Smooth muscle cell (in vitro differentiated cells): Measurements from ENCODE around the gene SPATA31C1. TPM values are rescaled to one million over a fixed set of nuclear protein-coding genes. Genes with fewer than 3 reads are reported as not detected.
"Not testable (repeated sequence)": the region's sequence is repeated elsewhere in the genome, so short reads cannot be mapped to it uniquely, and the experiment has no call there.

Experiments
- DNase-seq: peaks from one replicate; lab custom pipeline; 2025; ENCODE audit not compliant: unreplicated experiment; lab: John Stamatoyannopoulos, UW
- H2AFZ ChIP-seq: fragments of 200-600 bp; sonication (generic); 2 replicates; pipeline ENCODE4 v1.6.0; 2016; ENCODE audit warnings: antibody characterized with exemption, low read depth, mild to moderate bottlenecking
- H3F3A ChIP-seq: fragments of 200-600 bp; sonication (generic); 2 replicates; pipeline ENCODE4 v1.6.0; 2017; ENCODE audit warnings: antibody characterized with exemption, low read depth
- H3K27ac ChIP-seq: fragments of 200-600 bp; sonication (generic); 2 replicates; pipeline ENCODE4 v1.5.1; 2016; ENCODE audit warnings: low read depth, mild to moderate bottlenecking
- H3K27me3 ChIP-seq: fragments of 200-600 bp; sonication (generic); 2 replicates; pipeline ENCODE4 v1.6.1; 2016; ENCODE audit warnings: low read depth, mild to moderate bottlenecking
- H3K36me3 ChIP-seq: fragments of 200-600 bp; sonication (generic); 2 replicates; pipeline ENCODE4 v1.5.1; 2016; ENCODE audit warnings: low read depth
- H3K4me1 ChIP-seq: fragments of 200-600 bp; sonication (generic); 2 replicates; pipeline ENCODE4 v1.5.1; 2016; ENCODE audit warnings: low read depth
- H3K4me2 ChIP-seq: fragments of 200-600 bp; sonication (generic); 2 replicates; pipeline ENCODE4 v1.6.0; 2016; ENCODE audit warnings: mild to moderate bottlenecking
- H3K4me3 ChIP-seq: fragments of 200-600 bp; sonication (generic); 2 replicates; pipeline ENCODE4 v1.5.1; 2016; ENCODE audit warnings: mild to moderate bottlenecking
- H3K79me2 ChIP-seq: fragments of 200-600 bp; sonication (generic); 2 replicates; pipeline ENCODE4 v1.6.0; 2016; ENCODE audit warnings: low read depth, mild to moderate bottlenecking
- H3K9ac ChIP-seq: fragments of 200-600 bp; sonication (generic); 2 replicates; pipeline ENCODE4 v1.6.0; 2016; ENCODE audit warnings: low read depth
- H3K9me3 ChIP-seq: fragments of 200-600 bp; sonication (generic); replicated peaks from 2 replicates; pipeline ENCODE4 v1.5.1; 2016; ENCODE audit warnings: low read depth
- H4K20me1 ChIP-seq: fragments of 200-600 bp; sonication (generic); 2 replicates; pipeline ENCODE4 v1.6.0; 2016; ENCODE audit warnings: low read depth
- WGBS: methylation state at CpG from one replicate; pipeline ENCODE4 v1.1.7; 2016; ENCODE audit warnings: low lambda C conversion rate; 5-methylcytosine and 5-hydroxymethylcytosine counted together
- polyA plus RNA-seq: library from polyadenylated mRNA; unstranded; fragments of >200 nt; fragmentation: Nextera tagmentation; extraction: Ambion mirVana; gene quantifications from 2 replicates; pipeline ENCODE4 v1.2.1, GENCODE V29; 2016
- total RNA-seq: library from RNA; depleted of rRNA; stranded (reverse); fragments of >200 nt; gene quantifications from 2 replicates; pipeline ENCODE4 v1.2.3, GENCODE V29; 2014
- TF ChIP-seq, protein P1 (sequence below): fragments of 200-600 bp; sonication (generic); IDR thresholded peaks from 2 replicates; pipeline ENCODE4 v1.5.1; 2017; ENCODE audit warnings: borderline replicate concordance, mild to moderate bottlenecking, antibody characterized with exemption; ENCODE audit not compliant: insufficient read depth, poor library complexity, severe bottlenecking

SPATA31C1 gene
- total and polyA plus RNA-seq, 2 experiments from 2014 or later = not detected

DNA sequence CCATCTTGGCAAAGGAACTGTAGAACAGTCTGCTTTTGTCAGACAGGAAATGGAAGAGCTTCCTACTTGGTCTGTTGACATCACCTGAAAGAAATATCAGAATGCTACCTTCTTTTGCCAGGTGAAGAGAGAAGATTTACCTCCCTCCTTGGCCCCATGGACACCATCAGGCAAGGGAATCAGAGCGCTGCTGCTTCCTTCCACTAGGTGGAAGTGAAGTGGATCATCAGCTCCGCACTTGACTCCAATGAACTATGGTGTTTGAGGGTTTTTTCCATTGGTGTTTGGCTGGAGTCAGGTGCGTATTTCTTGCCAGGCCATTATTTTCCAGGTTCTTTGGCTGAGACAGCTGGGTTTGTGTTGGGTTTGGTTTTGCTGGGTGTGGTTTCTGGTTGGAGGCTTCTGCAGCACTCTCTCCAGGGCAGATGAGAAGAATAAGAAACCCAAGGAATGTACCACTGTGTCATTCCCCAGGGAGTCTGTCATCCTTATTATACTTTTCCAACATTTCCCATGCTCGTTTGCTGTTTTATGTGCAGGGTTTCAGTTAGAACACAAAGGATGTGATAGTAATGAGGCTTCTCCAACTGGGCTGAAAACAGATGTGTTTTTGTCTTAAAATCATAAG is 22.6 kb upstream of the SPATA31C1 start:
- WGBS = 77% methylated on average over 4 of the region's 4 CpGs
- TF ChIP-seq, protein P1, sequence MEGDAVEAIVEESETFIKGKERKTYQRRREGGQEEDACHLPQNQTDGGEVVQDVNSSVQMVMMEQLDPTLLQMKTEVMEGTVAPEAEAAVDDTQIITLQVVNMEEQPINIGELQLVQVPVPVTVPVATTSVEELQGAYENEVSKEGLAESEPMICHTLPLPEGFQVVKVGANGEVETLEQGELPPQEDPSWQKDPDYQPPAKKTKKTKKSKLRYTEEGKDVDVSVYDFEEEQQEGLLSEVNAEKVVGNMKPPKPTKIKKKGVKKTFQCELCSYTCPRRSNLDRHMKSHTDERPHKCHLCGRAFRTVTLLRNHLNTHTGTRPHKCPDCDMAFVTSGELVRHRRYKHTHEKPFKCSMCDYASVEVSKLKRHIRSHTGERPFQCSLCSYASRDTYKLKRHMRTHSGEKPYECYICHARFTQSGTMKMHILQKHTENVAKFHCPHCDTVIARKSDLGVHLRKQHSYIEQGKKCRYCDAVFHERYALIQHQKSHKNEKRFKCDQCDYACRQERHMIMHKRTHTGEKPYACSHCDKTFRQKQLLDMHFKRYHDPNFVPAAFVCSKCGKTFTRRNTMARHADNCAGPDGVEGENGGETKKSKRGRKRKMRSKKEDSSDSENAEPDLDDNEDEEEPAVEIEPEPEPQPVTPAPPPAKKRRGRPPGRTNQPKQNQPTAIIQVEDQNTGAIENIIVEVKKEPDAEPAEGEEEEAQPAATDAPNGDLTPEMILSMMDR = no peak
- no peaks in the 10 kb centered on the region for H3K79me2 ChIP-seq
- H3F3A ChIP-seq = no peaks in the 10 kb centered on the region
- H3K27ac ChIP-seq = no peak overlapping the region
- DNase-seq = no peak
- no peak overlapping the region for H3K4me3 ChIP-seq
- H2AFZ ChIP-seq = no peak overlapping the region
- H3K27me3 ChIP-seq = no peaks in the 10 kb centered on the region
- H4K20me1 ChIP-seq = no peaks in the 10 kb centered on the region
- H3K4me1 ChIP-seq = no peaks in the 10 kb centered on the region
- H3K9me3 ChIP-seq = no peaks in the 10 kb centered on the region
- no peak overlapping the region for H3K9ac ChIP-seq
- H3K36me3 ChIP-seq = no peaks in the 10 kb centered on the region
- H3K4me2 ChIP-seq = no peak overlapping the region

DNA sequence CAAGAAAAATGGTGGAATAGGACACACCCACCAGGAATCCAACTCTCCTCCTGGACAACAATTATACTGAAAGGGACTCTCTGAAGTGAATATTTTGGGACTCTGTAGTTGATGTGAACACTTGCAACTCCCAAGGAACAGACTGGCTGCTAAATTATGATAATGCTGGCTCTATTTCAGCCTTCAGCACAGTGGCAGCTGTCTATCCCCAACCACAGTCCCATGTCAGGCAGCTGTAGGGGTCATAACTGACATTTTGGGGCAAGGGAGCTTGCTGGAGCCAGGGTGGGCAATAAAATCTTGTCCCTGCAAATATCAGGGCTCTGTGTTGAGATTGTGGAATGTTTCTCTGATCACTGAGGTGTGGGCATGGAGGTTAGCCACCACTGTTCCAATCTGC is 20.9 kb upstream of the SPATA31C1 start:
- no peak overlapping the region for H3K4me3 ChIP-seq
- no peaks in the 10 kb centered on the region for H3F3A ChIP-seq
- no peaks in the 10 kb centered on the region for H3K79me2 ChIP-seq
- DNase-seq = no peak
- no peak overlapping the region for H3K9ac ChIP-seq
- TF ChIP-seq, protein P1 = no peak
- H3K27me3 ChIP-seq = no peaks in the 10 kb centered on the region
- no peaks in the 10 kb centered on the region for H3K9me3 ChIP-seq
- H3K4me2 ChIP-seq = no peak overlapping the region
- H3K27ac ChIP-seq = no peak overlapping the region
- no peaks in the 10 kb centered on the region for H3K4me1 ChIP-seq
- no peaks in the 10 kb centered on the region for H4K20me1 ChIP-seq
- H2AFZ ChIP-seq = no peak overlapping the region
- no peaks in the 10 kb centered on the region for H3K36me3 ChIP-seq

DNA sequence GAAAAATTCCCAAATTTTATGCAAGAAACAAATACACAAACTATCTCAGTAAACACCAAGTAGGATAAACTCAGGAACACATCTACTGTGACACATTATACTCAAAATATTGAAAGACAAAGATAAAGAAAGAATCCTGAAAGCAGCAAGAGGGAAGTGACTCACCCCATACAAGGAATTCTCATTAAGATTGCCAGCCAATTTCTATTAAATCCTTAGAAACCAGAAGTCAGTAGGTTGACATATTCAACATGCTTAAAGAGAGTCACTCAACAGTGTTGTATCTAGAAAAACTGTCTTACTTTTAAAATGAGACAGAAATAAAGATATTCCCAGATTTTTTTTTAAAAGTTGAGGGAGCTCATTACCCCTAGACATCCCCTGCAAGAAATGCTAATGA is 19.6 kb upstream of the SPATA31C1 start:
- H3K4me2 ChIP-seq = no peak overlapping the region
- no peaks in the 10 kb centered on the region for H3K36me3 ChIP-seq
- H3K4me1 ChIP-seq = no peaks in the 10 kb centered on the region
- TF ChIP-seq, protein P1 = no peak
- H3K9ac ChIP-seq = no peak overlapping the region
- H3K4me3 ChIP-seq = no peak overlapping the region
- H3K27ac ChIP-seq = no peak overlapping the region
- no peak overlapping the region for H2AFZ ChIP-seq
- no peaks in the 10 kb centered on the region for H4K20me1 ChIP-seq
- H3K79me2 ChIP-seq = no peaks in the 10 kb centered on the region
- DNase-seq = no peak
- no peaks in the 10 kb centered on the region for H3K9me3 ChIP-seq
- no peaks in the 10 kb centered on the region for H3F3A ChIP-seq
- no peaks in the 10 kb centered on the region for H3K27me3 ChIP-seq

DNA sequence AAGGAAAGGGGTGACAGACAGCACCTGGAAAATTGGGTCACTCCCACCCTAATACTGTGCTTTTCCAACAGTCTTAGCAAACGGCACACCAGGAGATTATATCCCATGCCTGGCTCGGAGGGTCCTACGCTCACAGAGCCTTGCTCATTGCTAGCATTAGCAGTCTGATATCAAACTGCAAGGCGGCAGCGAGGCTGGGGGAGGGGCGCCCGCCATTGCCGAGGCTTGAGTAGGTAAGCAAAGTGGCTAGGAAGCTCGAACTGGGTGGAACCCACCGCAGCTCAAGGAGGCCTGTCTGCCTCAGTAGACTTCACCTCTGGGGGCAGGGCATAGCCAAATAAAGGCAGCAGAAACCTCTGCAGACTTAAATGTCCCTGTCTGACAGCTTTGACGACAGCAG is 15.4 kb upstream of the SPATA31C1 start:
- not testable (repeated sequence) for H3F3A ChIP-seq
- WGBS = 89% methylated on average over 11 of the region's 11 CpGs

More for the DNA sequence above, 15.4 kb upstream of the SPATA31C1 start:
- H3K4me2 ChIP-seq, H2AFZ ChIP-seq, H3K79me2 ChIP-seq, H4K20me1 ChIP-seq, DNase-seq, H3K9me3 ChIP-seq, H3K27ac ChIP-seq, H3K27me3 ChIP-seq, H3K4me3 ChIP-seq, H3K36me3 ChIP-seq, H3K9ac ChIP-seq, H3K4me1 ChIP-seq: not testable (repeated sequence)
